ENCODE data around the gene SEC22B.
"Not testable (repeated sequence)": the region's sequence is repeated elsewhere in the genome, so short reads cannot be mapped to it uniquely, and the experiment has no call there.

Gene SEC22B

GRCh38 chr1:120112212-120112611 is 64.1 kb downstream of the SEC22B start:
- not testable (repeated sequence) for DNase-seq

DNA sequence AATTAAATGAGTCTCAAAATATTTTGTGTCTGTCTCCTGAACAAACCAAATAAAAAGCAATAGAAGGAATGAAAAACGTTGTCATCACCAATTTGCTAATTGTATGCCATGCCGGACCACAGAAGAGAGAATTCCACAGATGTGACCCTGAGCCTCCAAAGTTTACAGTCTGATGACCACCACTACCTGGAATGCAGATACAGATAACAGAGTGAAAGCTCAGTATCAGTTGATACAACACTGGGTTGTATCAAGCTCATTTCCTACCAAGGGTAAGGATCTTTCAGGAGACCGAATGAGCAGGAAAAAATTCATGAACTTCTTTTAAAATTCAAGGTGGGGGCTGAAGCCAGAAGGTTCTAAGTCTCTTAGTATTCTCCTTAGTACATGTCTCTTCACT is 64.5 kb downstream of the SEC22B start:
- DNase-seq: not testable (repeated sequence)

GRCh38 chr1:120111008-120111407 is 65.3 kb downstream of the SEC22B start:
- not testable (repeated sequence) for DNase-seq

- not testable (repeated sequence) for DNase-seq
Observed at GRCh38 chr1:120109656-120110055, 66.7 kb downstream of the SEC22B start.

DNA sequence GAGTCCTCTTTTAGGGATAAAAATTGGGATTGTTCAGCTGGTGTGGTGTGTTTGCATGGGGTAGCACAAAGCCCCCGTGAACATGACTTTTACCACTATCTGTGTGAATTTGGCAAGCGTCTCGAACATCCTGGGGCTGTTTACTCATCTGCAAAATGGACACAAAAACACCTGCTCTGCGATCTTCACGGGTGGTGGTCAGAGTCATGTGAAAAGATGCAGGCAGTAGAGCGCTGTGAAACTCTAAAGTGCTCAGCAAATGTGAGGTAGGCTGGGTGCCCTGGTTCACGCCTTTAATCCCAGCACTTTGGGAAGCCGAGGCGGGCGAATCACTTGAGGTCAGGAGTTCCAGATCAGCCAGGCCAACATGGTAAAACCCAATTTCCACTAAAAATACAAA is 67.1 kb downstream of the SEC22B start:
- not testable (repeated sequence) for DNase-seq

DNA sequence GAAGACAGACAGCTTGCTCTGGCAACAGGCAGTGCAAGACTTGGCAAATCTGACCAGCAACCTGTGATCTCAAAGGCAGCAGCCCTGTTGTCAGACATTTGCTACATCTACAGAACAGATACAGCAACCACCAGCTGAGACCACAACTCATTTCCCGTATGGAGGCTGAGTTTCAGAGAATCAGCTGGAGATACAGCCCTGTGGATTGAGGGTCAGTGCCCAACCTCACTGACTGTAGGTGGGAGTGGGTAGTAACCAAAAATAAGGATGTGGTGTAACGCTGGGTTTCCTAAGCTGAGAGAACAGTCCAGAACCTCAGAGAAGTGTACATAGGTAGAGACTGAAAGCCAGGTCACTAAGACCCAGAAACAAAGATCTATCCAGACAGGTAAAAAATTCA is 71.0 kb downstream of the SEC22B start:
- DNase-seq: not testable (repeated sequence)

DNA sequence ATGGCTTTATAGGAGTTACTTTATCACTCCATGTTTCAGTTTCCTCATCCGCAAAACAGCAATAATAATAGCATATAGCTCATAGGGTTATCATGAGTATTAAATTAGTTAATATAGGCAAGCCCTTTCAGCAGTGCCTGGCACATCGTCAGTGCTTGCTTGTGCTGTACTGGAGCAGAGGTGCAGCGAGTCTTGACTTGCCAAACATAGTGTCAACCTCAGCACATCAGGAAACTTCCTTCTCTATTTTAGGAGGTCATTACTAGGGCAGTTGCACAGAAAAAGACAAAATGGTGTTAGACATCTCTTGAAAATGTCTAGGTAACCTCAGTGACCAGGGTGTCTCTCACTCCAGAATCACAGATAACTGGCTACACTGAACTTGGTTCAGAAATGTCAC is 72.6 kb downstream of the SEC22B start:
- not testable (repeated sequence) for DNase-seq

GRCh38 chr1:120101593-120101992 is 74.7 kb downstream of the SEC22B start:
- not testable (repeated sequence) for DNase-seq
